IMR-90 (cell line): ENCODE data around the gene ASF1A. TPM values are rescaled to one million over a fixed set of nuclear protein-coding genes. Genes with fewer than 3 reads are reported as not detected.

Experiments
- ATAC-seq: fragments of 200-7000 bp; cut with Tn5 transposase; 2 replicates; pipeline ENCODE4 v1.9.1; 2020; ENCODE audit warnings: low read depth, mild to moderate bottlenecking, moderate library complexity
- BruUV-seq: library from RNA; stranded (reverse); fragments of 400-500 nt; replicated peaks from 2 replicates; lab custom pipeline; 2021; lab: Mats Ljungman, UMichigan
- CTCF ChIA-PET: fragments of 300-600 bp; formaldehyde crosslinking; extraction: SDS; loops from one replicate; lab custom pipeline; 2021; ENCODE audit warnings: antibody characterized with exemption; lab: Yijun Ruan, JAX
- POLR2A ChIA-PET: fragments of 300-600 bp; sonication (Branson Sonifier 250); formaldehyde crosslinking; loops from one replicate; lab custom pipeline; 2022; ENCODE audit warnings: antibody characterized with exemption; ENCODE audit not compliant: unreplicated experiment; lab: Charles Lee
- DNase-seq: peaks from one replicate; pipeline ENCODE4 v3.0.0; 2013
- H2AFZ ChIP-seq: replicated peaks from 2 replicates; pipeline ENCODE3; 2013; ENCODE audit warnings: low read length, mild to moderate bottlenecking; ENCODE audit not compliant: poor library complexity
- H2AK5ac ChIP-seq: 2 replicates; pipeline ENCODE4 v1.6.1; 2013; ENCODE audit warnings: low read depth, low read length, inconsistent platforms
- H2AK9ac ChIP-seq: replicated peaks from 2 replicates; pipeline ENCODE3; 2013; ENCODE audit warnings: mild to moderate bottlenecking, low read depth, low read length, moderate library complexity; ENCODE audit not compliant: poor library complexity
- H2BK120ac ChIP-seq: 2 replicates; pipeline ENCODE4 v1.6.1; 2013; ENCODE audit warnings: low read depth, low read length, inconsistent platforms
- H2BK15ac ChIP-seq: 3 replicates; pipeline ENCODE4 v1.6.1; 2013; ENCODE audit warnings: low read depth, low read length, inconsistent platforms
- H2BK20ac ChIP-seq: 2 replicates; pipeline ENCODE4 v1.6.1; 2013; ENCODE audit warnings: low read depth, mild to moderate bottlenecking, inconsistent platforms, low read length, moderate library complexity
- H2BK5ac ChIP-seq: 2 replicates; pipeline ENCODE4 v1.6.1; 2013; ENCODE audit warnings: mild to moderate bottlenecking, low read depth, low read length, inconsistent platforms; ENCODE audit not compliant: poor library complexity, severe bottlenecking
- H3K14ac ChIP-seq: replicated peaks from 2 replicates; pipeline ENCODE4 v1.6.1; 2013; ENCODE audit warnings: low read depth, low read length, inconsistent platforms
- H3K18ac ChIP-seq: 2 replicates; pipeline ENCODE4 v1.6.1; 2013; ENCODE audit warnings: low read depth, low read length, control low read depth
- H3K23ac ChIP-seq: 2 replicates; pipeline ENCODE4 v1.6.1; 2013; ENCODE audit warnings: low read depth, low read length, inconsistent platforms
- H3K27ac ChIP-seq: 2 replicates; pipeline ENCODE4 v1.5.1; 2013; ENCODE audit warnings: mild to moderate bottlenecking, control low read depth, low read length; ENCODE audit not compliant: insufficient read depth
- H3K27me3 ChIP-seq: 2 replicates; pipeline ENCODE4 v1.6.1; 2013; ENCODE audit warnings: low read length; ENCODE audit not compliant: control insufficient read depth, insufficient read depth
- H3K36me3 ChIP-seq: 2 replicates; pipeline ENCODE4 v1.6.1; 2013; ENCODE audit warnings: low read length, mixed read lengths; ENCODE audit not compliant: control insufficient read depth, insufficient read depth
- H3K4ac ChIP-seq: 2 replicates; pipeline ENCODE4 v1.6.1; 2013; ENCODE audit warnings: low read depth, low read length, inconsistent platforms
- H3K4me1 ChIP-seq: 2 replicates; pipeline ENCODE4 v1.6.1; 2013; ENCODE audit warnings: low read length, mixed read lengths; ENCODE audit not compliant: control insufficient read depth, insufficient read depth
- H3K4me2 ChIP-seq: 2 replicates; pipeline ENCODE4 v1.6.1; 2013; ENCODE audit warnings: low read depth, mild to moderate bottlenecking, control low read depth, low read length, moderate library complexity
- H3K4me3 ChIP-seq: 2 replicates; pipeline ENCODE4 v1.5.1; 2013; ENCODE audit warnings: low read depth, mild to moderate bottlenecking, control low read depth, low read length, moderate library complexity; ENCODE audit not compliant: insufficient read depth
- H3K56ac ChIP-seq: 2 replicates; pipeline ENCODE4 v1.6.1; 2013; ENCODE audit warnings: low read length, inconsistent platforms; ENCODE audit not compliant: insufficient read depth; ENCODE audit errors: extremely low read depth
- H3K79me1 ChIP-seq, 2 experiments: 2 replicates each; pipeline ENCODE4 v1.6.1; 2013; ENCODE audit warnings: low read length in 2 of 2, inconsistent platforms in 1 of 2, low read depth in 1 of 2
- H3K9ac ChIP-seq: 2 replicates; pipeline ENCODE4 v1.6.1; 2013; ENCODE audit warnings: low read depth, low read length, control low read depth
- H3K9me1 ChIP-seq: 2 replicates; pipeline ENCODE4 v1.6.1; 2013; ENCODE audit warnings: low read length, inconsistent platforms; ENCODE audit not compliant: insufficient read depth
- H3K9me3 ChIP-seq: 2 replicates; pipeline ENCODE4 v1.6.1; 2013; ENCODE audit warnings: low read length; ENCODE audit not compliant: control insufficient read depth, insufficient read depth
- H4K20me1 ChIP-seq: 2 replicates; pipeline ENCODE4 v1.6.1; 2013; ENCODE audit warnings: low read length, inconsistent platforms; ENCODE audit not compliant: insufficient read depth
- H4K5ac ChIP-seq: 2 replicates; pipeline ENCODE4 v1.6.1; 2013; ENCODE audit warnings: mild to moderate bottlenecking, low read depth, low read length, control low read depth
- H4K8ac ChIP-seq, 2 experiments: 2 replicates each; pipeline ENCODE4 v1.6.1; 2013; ENCODE audit warnings: low read depth in 2 of 2, low read length in 2 of 2, control low read depth in 1 of 2, inconsistent platforms in 1 of 2
- H4K91ac ChIP-seq: 2 replicates; pipeline ENCODE4 v1.6.1; 2013; ENCODE audit warnings: low read depth, low read length, inconsistent platforms; ENCODE audit not compliant: insufficient read depth
- BHLHE40 ChIP-seq: fragments of 150-350 bp; IDR thresholded peaks from 2 replicates; pipeline ENCODE4 v1.6.1; 2016; ENCODE audit warnings: mild to moderate bottlenecking, low read depth, low read length
- CHD1 ChIP-seq: IDR thresholded peaks from 2 replicates; pipeline ENCODE4 v1.6.1; 2012; ENCODE audit warnings: low read depth, low read length, improper control_type of control experiment
- FOS ChIP-seq: fragments of 150-350 bp; IDR thresholded peaks from 2 replicates; pipeline ENCODE4 v1.6.1; 2016; ENCODE audit warnings: low read depth, low read length
- MXI1 ChIP-seq: IDR thresholded peaks from 2 replicates; pipeline ENCODE4 v1.6.1; 2012; ENCODE audit warnings: low read depth, mild to moderate bottlenecking, low read length, moderate library complexity, borderline replicate concordance
- POLR2A ChIP-seq: IDR thresholded peaks from 2 replicates; pipeline ENCODE4 v1.6.1; 2012; ENCODE audit warnings: mild to moderate bottlenecking, low read depth, low read length
- RAD21 ChIP-seq: IDR thresholded peaks from 2 replicates; pipeline ENCODE4 v1.6.1; 2012; ENCODE audit warnings: low read length, improper control_type of control experiment
- SMC3 ChIP-seq: fragments of 150-350 bp; IDR thresholded peaks from 2 replicates; pipeline ENCODE4 v1.6.1; 2016; ENCODE audit warnings: low read depth, mild to moderate bottlenecking, antibody characterized with exemption, low read length, moderate library complexity
- WGBS, 2 experiments: methylation state at CpG; one replicate each; pipeline versions ENCODE4 v1.1.5 to v1.1.7; 2013; ENCODE audit warnings: missing lambda C conversion rate in 2 of 2; ENCODE audit not compliant: insufficient read length in 1 of 2; ENCODE audit errors: extremely low coverage in 2 of 2; 5-methylcytosine and 5-hydroxymethylcytosine counted together
- dilution Hi-C: fragments of 300-500 bp; cut with HindIII; formaldehyde crosslinking; loops from one replicate; pipeline ENCODE4 v1.14.3; 2018; ENCODE audit warnings: low sequenced_read_pairs; ENCODE audit not compliant: unreplicated experiment
- in situ Hi-C: fragments of 300-500 bp; cut with MboI; formaldehyde crosslinking; loops from 3 replicates; pipeline ENCODE4 v1.14.3; 2019; ENCODE audit warnings: low sequenced_read_pairs, inconsistent platforms, mixed read lengths
- intact Hi-C: fragments of 100-400 bp; cut with micrococcal nuclease; formaldehyde crosslinking; loops from 2 replicates; pipeline ENCODE4 v1.10.0; 2022
- polyA plus RNA-seq, 3 experiments: library from polyadenylated mRNA; depleted of rRNA; stranded (reverse); fragments of >200 nt; gene quantifications; 2 replicates each; pipeline ENCODE4 v1.2.3, GENCODE V29; 2012; ENCODE audit warnings: low replicate concordance in 1 of 3
- total RNA-seq: library from RNA; depleted of rRNA; stranded (reverse); fragments of >200 nt; gene quantifications from 2 replicates; pipeline ENCODE4 v1.2.3, GENCODE V29; 2012

Gene ASF1A
- total and polyA plus RNA-seq, 2 of the 4 experiments (the other 2 are of a cell fraction): 10.1 to 11.1 TPM

DNA sequence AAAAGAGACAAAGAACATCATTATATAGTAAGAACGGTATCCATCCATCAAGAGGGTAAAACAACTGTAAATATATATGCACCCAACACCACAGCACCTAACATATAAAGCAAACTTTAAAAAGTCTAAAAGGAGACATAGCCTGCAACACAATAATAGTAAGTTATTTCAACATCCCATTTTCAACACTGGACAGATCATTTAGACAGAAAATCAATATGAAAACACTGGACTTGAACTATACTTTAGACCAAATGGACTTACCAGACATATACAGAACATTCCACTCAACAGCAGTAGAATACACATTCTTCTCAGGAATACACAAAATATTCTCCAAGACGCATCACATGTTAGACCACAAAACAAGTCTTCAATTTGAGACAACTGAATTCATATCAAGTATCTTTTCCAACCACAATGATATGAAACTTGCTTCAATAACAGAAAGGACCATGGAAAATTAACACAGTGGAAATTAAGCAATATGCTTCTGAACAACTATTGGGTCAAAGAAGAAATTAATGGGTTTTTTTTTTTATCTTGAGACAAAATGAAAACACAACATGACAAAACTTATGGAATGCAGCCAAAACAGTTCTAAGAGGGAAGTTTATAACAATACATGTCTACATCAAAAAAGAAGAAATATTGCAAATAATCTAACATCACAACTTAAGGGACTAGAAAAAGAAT, 23.9 kb upstream of the ASF1A start:
- TF ChIP-seq FOS (no peak), SMC3 (no peak), BHLHE40 (no peak), POLR2A (no peak), MXI1 (no peak), RAD21 (no peak), CHD1 (no peak)
- Histone ChIP-seq H2BK5ac (no peak overlapping the region), H3K4me1 (no peaks in the 10 kb centered on the region), H3K79me1 (peaks cover 9 to 20% of the 10 kb centered on the region in 2 experiments; a peak in 3 of 4 replicates), H3K36me3 (no peaks in the 10 kb centered on the region), H3K56ac (no peak overlapping the region), H2BK15ac (no peak overlapping the region), H3K14ac (no peak overlapping the region), H3K18ac (no peak overlapping the region), H3K27ac (no peak overlapping the region), H2AK5ac (no peak overlapping the region), H3K9ac (no peak overlapping the region), H4K8ac (no peak overlapping the region), H2BK20ac (no peak overlapping the region), H2AK9ac (no peak overlapping the region), H3K4me3 (no peak overlapping the region), H3K23ac (no peak overlapping the region), H2BK120ac (no peak overlapping the region), H4K20me1 (no peaks in the 10 kb centered on the region), H3K9me1 (no peaks in the 10 kb centered on the region), H3K4ac (no peak overlapping the region), H3K27me3 (no peaks in the 10 kb centered on the region), H2AFZ (no peak overlapping the region), H3K9me3 (no peaks in the 10 kb centered on the region), H4K5ac (no peak overlapping the region), H4K91ac (no peak overlapping the region), H3K4me2 (no peak overlapping the region)
- intact Hi-C loops (no loop called here), in situ Hi-C loops (no loop called here), dilution Hi-C loops (no loop called here)
- ChIA-PET CTCF (interaction anchor here (0.6 kb wide), 1 partner anchor 28 kb away, joined by 5 read pairs; no protein-coding TSS in a partner anchor), POLR2A (no interaction called here)
- BruUV-seq: no TSS peak
- ATAC-seq: no peak
- WGBS, 2 experiments: no CpG with 5 or more reads among the region's 2 CpGs
- no peak for DNase-seq
